SK-N-SH (cell line): ENCODE results near the gene CPXM1. TPM values are rescaled to one million over a fixed set of nuclear protein-coding genes. Genes with fewer than 3 reads are reported as not detected.

Experiments
- CTCF ChIA-PET: fragments of 300-600, 350-600 bp; formaldehyde crosslinking; extraction: SDS; loops from one replicate; lab custom pipeline; 2021; lab: Yijun Ruan, JAX
- POLR2A ChIA-PET: fragments of 350-600 bp; sonication (Branson Sonifier 250); formaldehyde crosslinking; extraction: SDS; loops from one replicate; lab custom pipeline; 2020; ENCODE audit warnings: antibody characterized with exemption, inconsistent platforms; lab: Yijun Ruan, JAX
- DNase-seq: peaks from one replicate; pipeline ENCODE4 v3.0.0; 2012
- H2AFZ ChIP-seq: fragments of 200-600 bp; sonication (generic); 2 replicates; pipeline ENCODE4 v1.8.1; 2016; ENCODE audit warnings: antibody characterized with exemption, mild to moderate bottlenecking, low read depth
- H3F3A ChIP-seq: fragments of 200-600 bp; sonication (generic); replicated peaks from 2 replicates; pipeline ENCODE3; 2016; ENCODE audit warnings: antibody characterized with exemption, mild to moderate bottlenecking; ENCODE audit not compliant: insufficient read depth
- H3K27ac ChIP-seq, 2 experiments: fragments of 200-500 bp in 1 of 2; fragments of 200-600 bp in 1 of 2; sonication (Bioruptor generic) in 1 of 2; sonication (generic), shearing (Covaris generic) in 1 of 2; 2 replicates each; pipeline versions ENCODE4 v1.5.1 to v1.6.1; 2014 to 2016; ENCODE audit warnings: low read depth in 2 of 2, inconsistent platforms in 1 of 2, low read length in 1 of 2, mild to moderate bottlenecking in 1 of 2, mixed read lengths in 1 of 2
- H3K27me3 ChIP-seq: fragments of 200-600 bp; sonication (generic), shearing (Covaris generic); 2 replicates; pipeline ENCODE4 v1.6.1; 2016; ENCODE audit warnings: mixed run types; ENCODE audit not compliant: insufficient read depth
- H3K36me3 ChIP-seq, 2 experiments: fragments of 200-500 bp in 1 of 2; fragments of 200-600 bp in 1 of 2; sonication (Bioruptor generic) in 1 of 2; sonication (generic) in 1 of 2; replicated peaks in 1 of 2; 2 replicates each; pipeline versions ENCODE3 to v1.5.1; 2014 to 2016; ENCODE audit warnings: low read length in 1 of 2, mild to moderate bottlenecking in 1 of 2; ENCODE audit not compliant: insufficient read depth in 2 of 2, control insufficient read depth in 1 of 2
- H3K4me1 ChIP-seq, 2 experiments: fragments of 200-500 bp in 1 of 2; fragments of 200-600 bp in 1 of 2; sonication (Bioruptor generic) in 1 of 2; sonication (generic), shearing (Covaris generic) in 1 of 2; 2 replicates each; pipeline versions ENCODE4 v1.5.1 to v1.6.1; 2014 to 2016; ENCODE audit warnings: low read depth in 1 of 2, low read length in 1 of 2, mixed run types in 1 of 2; ENCODE audit not compliant: insufficient read depth in 2 of 2, control insufficient read depth in 1 of 2
- H3K4me2 ChIP-seq: fragments of 200-600 bp; sonication (generic), shearing (Covaris generic); 2 replicates; pipeline ENCODE4 v1.6.1; 2017; ENCODE audit warnings: mixed run types
- H3K4me3 ChIP-seq, 2 experiments: fragments of 200-500 bp in 1 of 2; fragments of 200-600 bp in 1 of 2; sonication (Bioruptor generic) in 1 of 2; sonication (generic), shearing (Covaris generic) in 1 of 2; 2 replicates each; pipeline versions ENCODE4 v1.5.1 to v1.8.1; 2014 to 2016; ENCODE audit warnings: low read depth in 2 of 2, inconsistent platforms in 1 of 2, low read length in 1 of 2, mild to moderate bottlenecking in 1 of 2, mixed read lengths in 1 of 2, moderate library complexity in 1 of 2
- H3K79me2 ChIP-seq: fragments of 200-600 bp; sonication (generic); 2 replicates; pipeline ENCODE4 v1.8.1; 2017; ENCODE audit warnings: mild to moderate bottlenecking; ENCODE audit not compliant: insufficient read depth
- H3K9ac ChIP-seq: fragments of 200-600 bp; sonication (generic); 2 replicates; pipeline ENCODE4 v1.6.1; 2017; ENCODE audit warnings: mixed run types
- H3K9me2 ChIP-seq: fragments of 200-600 bp; sonication (generic); 2 replicates; pipeline ENCODE4 v1.6.1; 2017; ENCODE audit warnings: mixed run types
- H3K9me3 ChIP-seq: fragments of 200-600 bp; sonication (generic); 2 replicates; pipeline ENCODE4 v1.6.1; 2017; ENCODE audit warnings: mixed run types, mild to moderate bottlenecking, moderate library complexity
- H4K20me1 ChIP-seq: fragments of 200-600 bp; sonication (generic); 2 replicates; pipeline ENCODE4 v1.6.1; 2017; ENCODE audit warnings: mild to moderate bottlenecking, mixed run types; ENCODE audit not compliant: insufficient read depth
- CHD2 ChIP-seq: fragments of 150-350 bp; IDR thresholded peaks from 2 replicates; pipeline ENCODE4 v1.6.1; 2018; ENCODE audit warnings: low read length; ENCODE audit not compliant: partially characterized antibody
- ELF1 ChIP-seq: IDR thresholded peaks from 2 replicates; pipeline ENCODE4 v1.4.0; 2012
- FOXJ3 ChIP-seq: sonication (generic); formaldehyde crosslinking; IDR thresholded peaks from 2 replicates; pipeline ENCODE4 v1.5.1; 2020; ENCODE audit warnings: mild to moderate bottlenecking, missing genetic modification reagents
- FOXM1 ChIP-seq: IDR thresholded peaks from 2 replicates; pipeline ENCODE4 v1.4.0; 2012; ENCODE audit warnings: low read depth, mild to moderate bottlenecking
- GABPA ChIP-seq: IDR thresholded peaks from 2 replicates; pipeline ENCODE4 v1.4.0; 2012; ENCODE audit warnings: low read depth, mild to moderate bottlenecking
- GATA2 ChIP-seq: sonication (generic); formaldehyde crosslinking; IDR thresholded peaks from 2 replicates; pipeline ENCODE4 v1.5.0; 2020; ENCODE audit warnings: mild to moderate bottlenecking, missing genetic modification reagents
- MEF2A ChIP-seq: IDR thresholded peaks from 2 replicates; pipeline ENCODE4 v1.4.0; 2012; ENCODE audit warnings: low read depth, borderline replicate concordance
- RCOR1 ChIP-seq: fragments of 150-350 bp; IDR thresholded peaks from 2 replicates; pipeline ENCODE4 v1.6.1; 2017; ENCODE audit warnings: antibody characterized with exemption, low read length
- RXRA ChIP-seq: IDR thresholded peaks from 2 replicates; pipeline ENCODE4 v1.4.0; 2012; ENCODE audit warnings: low read depth, mild to moderate bottlenecking, borderline replicate concordance
- TAF1 ChIP-seq: IDR thresholded peaks from 2 replicates; pipeline ENCODE4 v1.6.1; 2012; ENCODE audit warnings: low read depth, mild to moderate bottlenecking, low read length, moderate library complexity, borderline replicate concordance
- TCF12 ChIP-seq: IDR thresholded peaks from 2 replicates; pipeline ENCODE4 v1.4.0; 2012
- TEAD4 ChIP-seq: IDR thresholded peaks from 2 replicates; pipeline ENCODE4 v1.4.0; 2012; ENCODE audit warnings: mild to moderate bottlenecking, borderline replicate concordance; ENCODE audit not compliant: insufficient read depth
- USF1 ChIP-seq: IDR thresholded peaks from 2 replicates; pipeline ENCODE4 v1.4.0; 2012; ENCODE audit warnings: low read depth, borderline replicate concordance
- ZBTB33 ChIP-seq: IDR thresholded peaks from 2 replicates; pipeline ENCODE4 v1.4.0; 2012; ENCODE audit warnings: low read depth, borderline replicate concordance
- WGBS: methylation state at CpG from one replicate; pipeline ENCODE4 v1.1.6; 2017; ENCODE audit warnings: low lambda C conversion rate; 5-methylcytosine and 5-hydroxymethylcytosine counted together
- polyA plus RNA-seq, 3 experiments: library from polyadenylated mRNA; depleted of rRNA; stranded (reverse); fragments of >200 nt; gene quantifications; 2 replicates each; pipeline ENCODE4 v1.2.3, GENCODE V29; 2012

Gene CPXM1
- polyA plus RNA-seq, 1 of the 3 experiments (the other 2 are of a cell fraction) = 99.9 TPM

GRCh38 chr20:2798095-2798805, 2.2 kb downstream of the CPXM1 start:
- POLR2A ChIA-PET = interaction anchor here (2.9 kb wide), 1 partner anchor 8 kb away, joined by 11 read pairs; no protein-coding TSS in a partner anchor

More at GRCh38 chr20:2798095-2798805, 2.2 kb downstream of the CPXM1 start:
- WGBS = 80% methylated on average over 12 of the region's 19 CpGs
- Histone ChIP-seq H3K4me3 (no peak overlapping the region), H3K9me2 (no peaks in the 10 kb centered on the region), H3K36me3 (peaks cover 0 to 19% of the 10 kb centered on the region in 2 experiments), H4K20me1 (no peaks in the 10 kb centered on the region), H2AFZ (no peak overlapping the region), H3K79me2 (no peaks in the 10 kb centered on the region), H3K4me2 (no peak overlapping the region), H3K27me3 (no peaks in the 10 kb centered on the region), H3F3A (no peaks in the 10 kb centered on the region), H3K4me1 (peaks cover 0 to 14% of the 10 kb centered on the region in 2 experiments; a peak in 1 of 4 replicates), H3K9ac (no peak overlapping the region), H3K27ac (no peak overlapping the region), H3K9me3 (no peaks in the 10 kb centered on the region)
- TF ChIP-seq ZBTB33 = no peak
- TF ChIP-seq FOXM1 = no peak
- no peak for TF ChIP-seq MEF2A
- TF ChIP-seq FOXJ3 = no peak
- TF ChIP-seq ELF1 = no peak
- TF ChIP-seq TEAD4 = no peak
- TF ChIP-seq USF1 = no peak
- no peak for TF ChIP-seq TCF12
- TF ChIP-seq GATA2 = no peak
- TF ChIP-seq GABPA = no peak
- TF ChIP-seq CHD2 = no peak
- no peak for TF ChIP-seq RCOR1
- TF ChIP-seq RXRA = no peak
- no peak for TF ChIP-seq TAF1
- DNase-seq = no peak
- CTCF ChIA-PET = interaction anchor here (0.6 to 1.7 kb wide), 2 partner anchors 203 to 1005 kb away, joined by 3 to 6 read pairs; no protein-coding TSS in a partner anchor
